BJ (cell line): ENCODE results near the gene BRD2. TPM values are rescaled to one million over a fixed set of nuclear protein-coding genes. Genes with fewer than 3 reads are reported as not detected.

Source experiments
- CTCF ChIA-PET: fragments of 350-600 bp; formaldehyde crosslinking; extraction: SDS; loops from one replicate; lab custom pipeline; 2021; ENCODE audit warnings: antibody characterized with exemption, inconsistent platforms; lab: Yijun Ruan, JAX
- POLR2A ChIA-PET: fragments of 300-600 bp; sonication (Branson Sonifier 250); formaldehyde crosslinking; extraction: SDS; loops from one replicate; lab custom pipeline; 2021; ENCODE audit warnings: antibody characterized with exemption; lab: Charles Lee
- DNase-seq: peaks from one replicate; pipeline ENCODE4 v3.0.0-alpha.2; 2011; ENCODE audit warnings: low read depth
- H3K27me3 ChIP-seq: 2 replicates; pipeline ENCODE4 v1.6.0; 2011; ENCODE audit warnings: low read length; ENCODE audit not compliant: control insufficient read depth, insufficient read depth
- H3K36me3 ChIP-seq: 2 replicates; pipeline ENCODE4 v1.5.1; 2011; ENCODE audit warnings: low read length; ENCODE audit not compliant: control insufficient read depth, insufficient read depth
- H3K4me3 ChIP-seq: 2 replicates; pipeline ENCODE4 v1.5.1; 2011; ENCODE audit warnings: low read depth, mild to moderate bottlenecking, control low read depth, low read length
- CTCF ChIP-seq: IDR thresholded peaks from 2 replicates; pipeline ENCODE4 v1.5.1; 2011; ENCODE audit warnings: low read depth, mild to moderate bottlenecking, control low read depth, inconsistent platforms, low read length, moderate library complexity; ENCODE audit not compliant: insufficient read depth
- polyA plus RNA-seq: library from polyadenylated mRNA; depleted of rRNA; stranded (reverse); fragments of >200 nt; gene quantifications from 2 replicates; pipeline ENCODE4 v1.2.3, GENCODE V29; 2011

BRD2 gene
- polyA plus RNA-seq, 1 experiment, result 128 TPM

GRCh38 chr6:32952817-32953739 lies 15.3 kb upstream of the BRD2 start, which contains the start of gene HLA-DMA:
TSS of gene HLA-DMA (minus strand) at chr6:32953097. CDS start at chr6:32953036, 61 bp downstream.
- ChIA-PET POLR2A (interaction anchor here (2.3 kb wide), 1 partner anchor 19 kb away, joined by 16 read pairs; no protein-coding TSS in a partner anchor), CTCF (interaction anchor here (0.6 to 6.7 kb wide), 27 partner anchors 11 to 774 kb away, joined by 3 to 66 read pairs (median 6); partner anchors contain the start of genes BRD2, HLA-DMB, PSMB9 and TAP2)
- no peaks in the 10 kb centered on the region for H3K27me3 ChIP-seq
- TF ChIP-seq CTCF, result peak; percentile 88
- H3K4me3 ChIP-seq, result no peak within 1 kb of the TSS
- peak; percentile 95 for DNase-seq
- no peaks in the 10 kb centered on the region for H3K36me3 ChIP-seq

GRCh38 chr6:32953775-32954174 lies 14.6 kb upstream of the BRD2 start:
- no peak for TF ChIP-seq CTCF
- no peaks in the 10 kb centered on the region for H3K36me3 ChIP-seq
- no peaks in the 10 kb centered on the region for H3K27me3 ChIP-seq
- POLR2A ChIA-PET, result interaction anchor here (2.3 kb wide), 1 partner anchor 19 kb away, joined by 16 read pairs; no protein-coding TSS in a partner anchor
- H3K4me3 ChIP-seq, result no peak overlapping the region
- CTCF ChIA-PET, result interaction anchor here (0.7 to 6.7 kb wide), 23 partner anchors 10 to 540 kb away, joined by 3 to 66 read pairs (median 8); partner anchors contain the start of genes BRD2, HLA-DMB, PSMB9 and TAP2
- no peak for DNase-seq

- TF ChIP-seq CTCF, result no peak
- no peak overlapping the region for H3K4me3 ChIP-seq
- no peaks in the 10 kb centered on the region for H3K36me3 ChIP-seq
- no peak for DNase-seq
- no peaks in the 10 kb centered on the region for H3K27me3 ChIP-seq
- ChIA-PET POLR2A (interaction anchor here (2.3 kb wide), 1 partner anchor 18 kb away, joined by 16 read pairs; no protein-coding TSS in a partner anchor), CTCF (interaction anchor here (0.7 to 6.7 kb wide), 18 partner anchors 9 to 116 kb away, joined by 3 to 66 read pairs (median 11); partner anchors contain the start of genes BRD2, HLA-DMB and TAP2)
Observed at GRCh38 chr6:32954267-32954666, 14.1 kb upstream of the BRD2 start.

GRCh38 chr6:32954986-32955802 lies 13.2 kb upstream of the BRD2 start:
- no peak for DNase-seq

More at GRCh38 chr6:32954986-32955802, 13.2 kb upstream of the BRD2 start:
- TF ChIP-seq CTCF, result peak; percentile 35
- ChIA-PET POLR2A (interaction anchor here (0.7 kb wide), 1 partner anchor 13 kb away, joined by 6 read pairs; the partner anchor contains the start of gene BRD2), CTCF (interaction anchor here (0.6 to 6.7 kb wide), 13 partner anchors 8 to 117 kb away, joined by 3 to 66 read pairs (median 27); partner anchors contain the start of genes BRD2, HLA-DMB and TAP2)
- no peaks in the 10 kb centered on the region for H3K27me3 ChIP-seq
- no peaks in the 10 kb centered on the region for H3K36me3 ChIP-seq
- H3K4me3 ChIP-seq, result no peak overlapping the region
